Measurements from ENCODE around the gene AP3D1.

GRCh38 chr19:2139385-2140137, 11.8 kb downstream of the AP3D1 start:
- no peak for TF ChIP-seq CTCF (conservative IDR thresholded peaks at IDR 0.05 in 1 of 2, IDR thresholded peaks at IDR 0.05 in 1 of 2; ENCODE audit: extremely low read depth in 1 of 2, insufficient read depth in 1 of 2, low read depth in 1 of 2, low read length in 2 of 2)
- TF ChIP-seq EZH2 (IDR thresholded peaks at IDR 0.05; ENCODE audit: borderline replicate concordance, low read length) = no peak

Data from mammary epithelial cell (primary cell).